Measurements from ENCODE around the gene MACO1. TPM values are rescaled to one million over a fixed set of nuclear protein-coding genes. Genes with fewer than 3 reads are reported as not detected.

MACO1 gene
- polyA plus RNA-seq, 1 donor (not counting 4 experiments of a cell fraction or from before 2014, with no cell fraction given) = 8.1 TPM

DNA sequence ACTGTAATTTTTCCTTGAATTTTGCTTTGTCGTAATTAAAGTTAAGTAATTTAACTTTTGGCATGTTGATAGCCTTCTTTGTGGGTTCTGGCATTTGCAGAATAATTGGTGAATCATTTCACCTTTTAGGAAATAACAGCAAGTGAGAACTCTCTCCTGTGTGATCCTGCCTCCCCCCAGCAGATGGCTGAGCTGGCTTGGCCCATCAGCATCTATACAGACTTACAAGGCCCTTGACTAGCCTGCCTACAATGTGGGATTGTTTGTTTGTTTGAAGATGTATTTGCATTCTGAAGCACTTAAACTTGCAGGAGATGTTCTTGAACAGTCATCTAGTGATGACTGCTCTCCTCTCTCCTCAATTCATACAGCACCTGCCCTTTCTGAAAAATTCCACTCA is 55.9 kb downstream of the MACO1 start:
- Histone ChIP-seq H3K4me3 (ENCODE audit: control insufficient read depth in 2 of 3, extremely low read depth in 1 of 3, insufficient read depth in 2 of 3, low read depth in 1 of 3, low read length in 3 of 3) (no peak overlapping the region), H3K4me2 (ENCODE audit: control insufficient read depth, extremely low read depth, insufficient read depth, low read depth, low read length) (no peak overlapping the region), H3K9me1 (ENCODE audit: control insufficient read depth, extremely low read depth, insufficient read depth, low read length) (no peaks in the 10 kb centered on the region), H3K79me2 (ENCODE audit: control insufficient read depth, insufficient read depth, low read length) (peaks cover under 1% of the 10 kb centered on the region), H3K9ac (ENCODE audit: control insufficient read depth, extremely low read depth, insufficient read depth, low read length) (no peak overlapping the region), H3K4me1 (ENCODE audit: control insufficient read depth, extremely low read depth, insufficient read depth, low read length) (peaks cover 11% of the 10 kb centered on the region), H3K27ac (ENCODE audit: control insufficient read depth, insufficient read depth, low read length) (no peak overlapping the region), H3K9me3 (ENCODE audit: control insufficient read depth, low read depth, low read length) (no peaks in the 10 kb centered on the region), H4K20me1 (ENCODE audit: control insufficient read depth, extremely low read depth, insufficient read depth, low read length) (no peaks in the 10 kb centered on the region), H2AFZ (ENCODE audit: control insufficient read depth, low read length) (no peak overlapping the region), H3K36me3 (ENCODE audit: control insufficient read depth in 2 of 2, extremely low read depth in 1 of 2, insufficient read depth in 2 of 2, low read length in 2 of 2) (peaks cover 4 to 8% of the 10 kb centered on the region in 2 experiments), H3K27me3 (ENCODE audit: control insufficient read depth, extremely low read depth, insufficient read depth, low read length) (no peaks in the 10 kb centered on the region)
- no peak for TF ChIP-seq EZH2 (IDR thresholded peaks at IDR 0.05; ENCODE audit: low read length)
- TF ChIP-seq, protein P1, sequence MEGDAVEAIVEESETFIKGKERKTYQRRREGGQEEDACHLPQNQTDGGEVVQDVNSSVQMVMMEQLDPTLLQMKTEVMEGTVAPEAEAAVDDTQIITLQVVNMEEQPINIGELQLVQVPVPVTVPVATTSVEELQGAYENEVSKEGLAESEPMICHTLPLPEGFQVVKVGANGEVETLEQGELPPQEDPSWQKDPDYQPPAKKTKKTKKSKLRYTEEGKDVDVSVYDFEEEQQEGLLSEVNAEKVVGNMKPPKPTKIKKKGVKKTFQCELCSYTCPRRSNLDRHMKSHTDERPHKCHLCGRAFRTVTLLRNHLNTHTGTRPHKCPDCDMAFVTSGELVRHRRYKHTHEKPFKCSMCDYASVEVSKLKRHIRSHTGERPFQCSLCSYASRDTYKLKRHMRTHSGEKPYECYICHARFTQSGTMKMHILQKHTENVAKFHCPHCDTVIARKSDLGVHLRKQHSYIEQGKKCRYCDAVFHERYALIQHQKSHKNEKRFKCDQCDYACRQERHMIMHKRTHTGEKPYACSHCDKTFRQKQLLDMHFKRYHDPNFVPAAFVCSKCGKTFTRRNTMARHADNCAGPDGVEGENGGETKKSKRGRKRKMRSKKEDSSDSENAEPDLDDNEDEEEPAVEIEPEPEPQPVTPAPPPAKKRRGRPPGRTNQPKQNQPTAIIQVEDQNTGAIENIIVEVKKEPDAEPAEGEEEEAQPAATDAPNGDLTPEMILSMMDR (optimal IDR thresholded peaks at IDR 0.05 in 1 of 3, IDR thresholded peaks at IDR 0.05 in 1 of 3, conservative IDR thresholded peaks at IDR 0.05 in 1 of 3; ENCODE audit: extremely low read depth in 1 of 3, insufficient read depth in 2 of 3, low read length in 3 of 3) = peak; percentile 11 to 25 (median 21)
- no peak for DNase-seq (ENCODE audit: low read depth, low spot score)
- dilution Hi-C loops (cut with MboI; ENCODE audit: extremely low pct_ligation_motif_present, low sequenced_read_pairs) = no loop called here
- no peak for FAIRE-seq

DNA sequence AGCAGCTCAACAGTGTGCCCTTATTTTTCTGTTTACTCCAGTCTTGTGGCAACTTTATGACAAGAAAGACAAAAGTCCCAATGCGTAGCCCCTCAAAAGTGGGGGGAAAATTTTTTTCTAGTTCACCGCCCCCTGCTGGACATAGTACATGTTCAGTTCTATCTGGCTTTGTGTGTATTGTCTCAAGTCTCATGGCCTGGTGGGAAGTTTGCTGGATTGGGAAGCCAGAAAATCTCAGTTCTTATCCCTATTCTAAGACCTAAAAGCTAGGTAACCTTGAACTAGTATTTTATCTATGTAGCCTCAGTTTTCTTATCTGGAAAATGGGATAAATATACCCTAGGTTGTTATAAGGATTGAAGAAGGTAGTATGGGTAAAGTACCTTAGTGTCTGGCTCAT is 56.9 kb downstream of the MACO1 start:
- H4K20me1 ChIP-seq (ENCODE audit: control insufficient read depth, extremely low read depth, insufficient read depth, low read length) = no peaks in the 10 kb centered on the region
- no peak overlapping the region for H3K4me3 ChIP-seq (ENCODE audit: control insufficient read depth in 2 of 3, extremely low read depth in 1 of 3, insufficient read depth in 2 of 3, low read depth in 1 of 3, low read length in 3 of 3)
- H3K9me3 ChIP-seq (ENCODE audit: control insufficient read depth, low read depth, low read length) = no peaks in the 10 kb centered on the region
- DNase-seq (ENCODE audit: low read depth, low spot score) (no peak), FAIRE-seq (no peak)
- H3K9ac ChIP-seq (ENCODE audit: control insufficient read depth, extremely low read depth, insufficient read depth, low read length) = no peak overlapping the region
- no peak overlapping the region for H2AFZ ChIP-seq (ENCODE audit: control insufficient read depth, low read length)
- no peak overlapping the region for H3K4me2 ChIP-seq (ENCODE audit: control insufficient read depth, extremely low read depth, insufficient read depth, low read depth, low read length)
- no peak for TF ChIP-seq EZH2 (IDR thresholded peaks at IDR 0.05; ENCODE audit: low read length)
- TF ChIP-seq, protein P1 (optimal IDR thresholded peaks at IDR 0.05 in 1 of 3, IDR thresholded peaks at IDR 0.05 in 1 of 3, conservative IDR thresholded peaks at IDR 0.05 in 1 of 3; ENCODE audit: extremely low read depth in 1 of 3, insufficient read depth in 2 of 3, low read length in 3 of 3) = peak; percentile 43 to 54 (median 52)
- dilution Hi-C loops (cut with MboI; ENCODE audit: extremely low pct_ligation_motif_present, low sequenced_read_pairs) = no loop called here
- no peaks in the 10 kb centered on the region for H3K79me2 ChIP-seq (ENCODE audit: control insufficient read depth, insufficient read depth, low read length)
- H3K27ac ChIP-seq (ENCODE audit: control insufficient read depth, insufficient read depth, low read length) = no peak overlapping the region
- H3K36me3 ChIP-seq (ENCODE audit: control insufficient read depth in 2 of 2, extremely low read depth in 1 of 2, insufficient read depth in 2 of 2, low read length in 2 of 2) = peaks cover 9 to 11% of the 10 kb centered on the region in 2 experiments
- no peaks in the 10 kb centered on the region for H3K27me3 ChIP-seq (ENCODE audit: control insufficient read depth, extremely low read depth, insufficient read depth, low read length)
- peaks cover under 1% of the 10 kb centered on the region for H3K4me1 ChIP-seq (ENCODE audit: control insufficient read depth, extremely low read depth, insufficient read depth, low read length)
- no peaks in the 10 kb centered on the region for H3K9me1 ChIP-seq (ENCODE audit: control insufficient read depth, extremely low read depth, insufficient read depth, low read length)
